ENCODE data around the gene NPW.
"Not testable (repeated sequence)": the region's sequence is repeated elsewhere in the genome, so short reads cannot be mapped to it uniquely, and the experiment has no call there.

Gene NPW

DNA sequence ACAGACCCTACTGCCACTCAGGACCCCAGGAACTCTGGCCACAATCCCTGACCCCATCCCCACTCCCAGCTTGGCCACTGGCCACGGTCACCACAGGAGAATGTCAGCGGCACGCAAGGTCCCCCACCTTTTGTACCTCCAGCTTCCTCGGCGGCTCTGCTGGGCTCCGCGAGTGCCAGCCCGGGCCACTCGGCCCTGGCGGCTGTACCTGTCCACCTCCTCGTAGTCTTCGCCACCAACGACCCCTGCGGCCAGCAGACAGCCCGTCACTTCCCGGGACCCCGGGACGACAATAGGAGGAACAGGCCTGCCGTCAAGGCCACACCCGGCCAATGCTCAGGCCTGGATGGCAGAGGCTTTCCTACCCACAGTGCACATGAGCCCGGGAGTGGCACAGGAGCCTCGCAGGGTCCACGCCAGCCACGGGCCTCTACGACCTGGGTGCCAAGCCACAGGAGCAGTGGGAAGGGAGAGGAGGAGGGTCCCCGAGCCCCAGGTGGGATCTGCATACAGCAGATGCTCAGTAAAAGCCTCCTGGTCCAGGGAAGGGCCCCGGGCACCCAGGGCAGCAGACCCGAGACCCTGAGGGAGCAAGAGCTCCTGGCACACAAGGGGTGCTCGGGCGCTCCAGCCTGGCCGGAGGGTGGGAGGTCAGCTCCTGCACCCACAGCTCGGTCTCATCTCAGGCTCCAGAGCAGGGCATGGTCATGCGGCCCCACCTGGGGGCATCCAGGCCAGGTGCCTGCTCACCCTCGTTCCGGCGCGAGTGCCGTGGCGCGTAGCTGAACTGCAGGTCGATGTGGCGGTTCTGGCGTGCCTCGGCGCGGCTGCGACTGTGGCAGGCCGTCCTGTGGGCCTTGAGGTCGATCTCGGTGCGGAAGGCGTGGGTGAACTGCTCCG lies 17.9 kb upstream of the NPW start:
- DNase-seq (ENCODE audit: low read depth in 2 of 3, low spot score in 2 of 3): no peak

DNA sequence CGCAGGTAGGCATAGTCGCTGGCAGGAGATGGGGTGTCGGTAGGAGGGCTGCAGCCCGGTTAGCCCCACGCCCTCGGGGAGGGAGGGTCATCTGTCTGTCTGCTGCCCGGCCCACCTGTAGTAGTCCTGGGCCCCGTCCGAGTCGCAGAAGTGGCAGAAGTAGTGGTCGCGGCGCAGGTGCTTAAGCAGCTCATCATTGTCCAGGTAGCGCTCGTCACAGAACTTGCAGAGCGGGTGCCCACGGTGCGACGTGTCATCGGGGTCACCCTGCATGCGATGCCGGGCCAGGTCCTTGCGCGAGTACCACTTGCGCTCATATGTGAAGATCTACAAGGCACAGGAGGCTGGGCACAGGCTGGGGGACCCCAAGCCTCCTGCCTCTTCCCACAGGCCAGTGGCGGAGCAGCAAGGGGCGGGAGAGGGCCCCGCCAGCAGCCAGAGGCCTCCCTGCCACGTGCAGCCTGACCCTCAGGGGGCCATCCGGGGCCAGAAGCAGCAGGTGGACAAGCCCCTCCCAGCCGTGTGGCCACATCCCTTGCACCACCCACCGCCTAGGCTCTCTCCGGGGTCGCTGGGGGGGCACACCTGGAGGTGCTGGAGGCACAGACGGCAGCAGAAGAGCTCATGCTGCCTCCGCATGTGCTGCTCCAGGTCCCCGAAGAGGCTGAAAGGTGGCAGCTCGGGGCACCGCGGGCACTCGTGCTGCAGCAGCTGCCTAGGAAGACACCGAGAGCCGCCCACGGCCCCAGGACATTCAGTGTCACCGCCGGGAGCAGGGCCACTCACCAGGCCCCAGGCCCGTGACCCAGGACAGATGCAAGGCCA lies 17.0 kb upstream of the NPW start:
- DNase-seq (ENCODE audit: low read depth in 2 of 3, low spot score in 2 of 3): no peak

DNA sequence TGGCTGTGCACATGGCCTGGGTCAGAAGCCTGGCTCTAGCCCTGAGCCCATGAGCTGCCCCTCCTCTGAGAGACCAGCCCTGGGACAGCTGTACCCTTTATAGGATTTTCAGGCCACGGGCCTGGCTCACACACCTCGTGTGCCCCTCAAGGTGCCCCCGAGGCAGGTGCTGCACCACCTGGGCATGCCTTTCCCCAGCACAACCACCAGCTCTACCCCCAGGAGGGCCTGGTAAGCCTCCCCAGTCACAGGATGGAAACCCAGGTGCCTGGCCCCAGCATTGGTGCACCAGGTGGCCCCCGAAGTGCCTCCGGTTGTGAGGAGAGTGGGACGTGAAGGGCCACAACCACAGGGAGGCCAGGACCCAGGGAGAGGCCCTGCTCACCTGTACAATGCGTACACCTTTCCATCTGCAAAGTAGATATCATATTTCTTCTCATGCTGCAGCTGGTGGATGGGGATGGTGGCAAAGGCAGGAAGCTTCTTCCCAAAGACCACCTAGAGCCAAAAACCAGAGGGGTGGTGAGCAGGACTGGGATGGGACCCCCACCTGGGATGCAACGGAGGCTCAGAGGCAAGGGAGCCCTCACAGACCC lies 16.3 kb upstream of the NPW start:
- no peak for DNase-seq (ENCODE audit: low read depth in 2 of 3, low spot score in 2 of 3)

DNA sequence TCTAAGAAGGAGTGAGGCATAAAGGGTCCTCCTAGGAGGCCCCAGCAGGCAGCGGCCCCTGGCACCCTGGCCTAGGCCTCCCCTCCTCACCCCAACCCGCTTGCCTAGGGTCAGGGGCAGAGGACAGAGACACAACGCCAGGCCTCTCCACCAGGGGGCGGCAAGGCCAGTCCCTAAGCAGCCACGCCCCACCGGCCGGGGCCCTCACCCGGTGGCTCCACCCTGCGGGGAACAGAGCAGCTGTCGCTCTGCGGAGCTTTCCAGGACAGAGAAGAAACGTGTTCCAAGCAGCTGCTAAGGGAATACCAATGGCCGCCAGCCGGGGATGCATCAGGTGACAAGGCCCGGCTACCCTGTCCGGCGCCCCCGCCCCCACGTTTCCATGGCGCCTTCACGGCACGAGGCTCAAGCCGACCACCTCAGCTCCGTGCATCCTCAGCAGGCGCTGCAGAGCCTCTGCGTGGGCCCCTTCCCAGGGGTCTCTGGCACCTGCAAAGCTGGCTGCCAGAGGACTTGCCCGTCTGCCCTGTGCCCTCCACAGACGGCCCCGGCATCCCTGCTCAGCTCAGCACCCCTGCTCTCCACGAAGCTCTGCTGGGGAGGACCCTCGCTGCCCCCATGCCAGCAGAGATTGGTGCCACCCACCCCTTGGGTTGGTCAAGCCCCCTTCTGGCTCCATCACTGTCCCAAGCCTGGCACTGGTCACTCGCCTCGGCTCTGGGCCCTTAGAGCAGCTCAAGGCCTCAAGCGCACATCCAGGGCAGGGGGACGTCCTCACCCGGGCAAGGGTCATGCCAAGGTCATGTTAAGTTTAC lies 15.6 kb upstream of the NPW start:
- peak; percentile 68 to 87 (median 82) for DNase-seq (ENCODE audit: low read depth in 2 of 3, low spot score in 2 of 3)

DNA sequence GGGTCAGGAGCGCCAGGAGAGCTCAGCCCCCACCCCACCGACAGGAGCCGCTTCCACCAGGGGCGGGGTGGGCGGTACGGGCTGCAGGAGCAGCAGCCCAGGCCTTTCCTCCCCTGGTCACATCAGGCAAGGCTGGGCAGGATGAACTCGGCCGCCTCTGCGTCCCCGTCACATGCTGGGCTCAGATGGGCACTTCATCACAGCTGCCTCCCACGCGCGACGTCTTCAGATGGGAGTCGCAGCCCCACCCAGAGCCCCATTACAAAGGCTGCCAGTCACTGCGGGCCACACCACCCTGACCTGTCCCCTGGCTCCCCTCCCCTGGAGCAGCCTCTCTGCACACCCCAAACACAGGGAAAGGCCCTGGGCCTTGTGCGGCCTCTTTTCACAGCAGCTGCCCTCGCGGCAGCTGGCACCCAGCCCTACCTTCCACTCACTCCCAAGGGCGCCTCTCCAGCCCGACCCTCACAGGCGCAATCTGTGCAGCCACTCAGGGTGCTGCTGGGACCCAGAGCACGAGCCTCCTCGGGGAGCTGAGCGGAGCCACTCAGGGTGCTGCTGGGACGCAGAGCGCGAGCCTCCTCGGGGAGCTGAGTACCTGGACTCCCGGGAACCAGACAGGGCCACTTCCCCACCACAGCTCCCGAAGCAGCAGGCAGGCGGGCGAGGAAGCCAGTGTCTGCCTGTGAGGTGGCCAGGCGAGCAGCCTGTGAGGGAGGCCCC lies 14.6 kb upstream of the NPW start:
- DNase-seq (ENCODE audit: low read depth in 2 of 3, low spot score in 2 of 3): no peak

DNA sequence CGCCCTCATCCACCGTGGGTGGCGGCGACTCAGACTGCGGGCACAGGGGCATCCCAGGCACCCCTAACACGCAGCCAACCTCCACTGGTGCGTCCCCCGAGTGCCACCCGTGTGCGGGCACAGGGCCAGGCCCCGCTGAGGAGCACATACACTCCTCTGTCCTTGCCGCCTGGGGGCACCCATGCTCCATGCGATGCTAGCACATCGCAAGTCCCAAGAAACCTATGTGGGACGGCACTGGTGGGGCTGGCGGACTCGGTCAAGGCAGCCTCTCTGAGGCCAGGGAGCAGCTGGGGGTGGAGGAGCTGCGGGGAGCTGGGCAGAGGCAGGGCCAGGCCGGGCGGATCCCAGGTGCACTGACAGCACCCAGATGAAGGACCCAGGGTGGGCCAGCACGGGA lies 13.9 kb upstream of the NPW start:
- DNase-seq (ENCODE audit: low read depth in 2 of 3, low spot score in 2 of 3): no peak

DNA sequence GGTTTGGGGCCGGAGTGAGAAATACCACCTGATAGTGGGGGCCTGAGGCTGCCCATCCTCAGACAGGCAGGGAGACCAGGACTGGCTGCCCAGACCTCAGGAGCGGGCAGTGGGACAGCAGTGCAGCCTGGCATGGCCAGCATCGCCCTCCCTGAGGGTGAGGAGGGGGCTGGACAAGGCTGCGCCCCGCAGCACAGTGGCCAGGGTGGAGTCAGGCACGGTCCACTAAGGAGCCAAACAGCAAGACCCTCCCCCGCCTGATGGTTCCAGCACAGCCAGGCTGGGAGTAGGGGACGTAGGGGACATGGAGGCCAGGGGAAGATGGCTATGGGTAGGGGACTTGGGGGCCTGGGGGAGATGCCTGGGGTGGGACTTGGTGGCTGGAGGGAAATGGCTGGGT lies 13.3 kb upstream of the NPW start:
- no peak for DNase-seq (ENCODE audit: low read depth in 2 of 3, low spot score in 2 of 3)

DNA sequence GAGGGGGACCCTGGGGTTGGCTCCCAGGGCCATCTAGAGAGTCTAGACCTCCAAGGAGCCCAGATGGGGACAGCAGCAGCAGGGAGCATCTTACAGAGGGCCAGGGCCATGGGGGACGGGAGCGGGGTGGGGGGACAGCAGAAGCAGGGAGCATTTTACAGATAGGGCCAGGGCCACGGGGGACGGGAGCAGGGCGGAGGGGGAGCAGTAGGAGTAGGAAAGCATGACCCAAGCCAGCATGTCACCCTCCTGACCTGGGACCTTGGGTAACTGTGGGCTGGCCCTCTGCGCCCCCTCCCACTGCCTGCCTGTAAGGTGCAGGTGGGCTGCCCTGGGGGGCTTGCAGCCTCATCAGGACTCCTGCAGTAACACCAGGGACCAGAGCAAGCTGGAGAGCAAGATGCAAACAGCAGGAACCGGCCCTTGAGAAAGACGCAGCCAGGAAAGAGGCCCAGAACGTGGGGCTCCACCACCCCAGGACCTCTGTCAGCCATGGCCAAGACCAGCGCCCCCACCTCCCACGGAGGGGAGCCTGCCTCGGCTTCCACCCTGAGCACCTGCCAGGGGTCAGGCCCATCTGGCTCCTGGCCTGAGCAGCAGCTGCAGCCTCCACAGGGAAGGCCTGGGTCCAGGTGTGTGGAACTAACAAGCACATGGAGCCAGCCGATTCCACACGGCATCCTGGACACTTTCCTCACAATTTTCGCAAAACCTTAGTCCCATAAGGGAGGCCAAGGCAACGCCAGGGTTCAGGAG lies 12.3 kb upstream of the NPW start:
- DNase-seq (ENCODE audit: low read depth in 2 of 3, low spot score in 2 of 3): no peak

DNA sequence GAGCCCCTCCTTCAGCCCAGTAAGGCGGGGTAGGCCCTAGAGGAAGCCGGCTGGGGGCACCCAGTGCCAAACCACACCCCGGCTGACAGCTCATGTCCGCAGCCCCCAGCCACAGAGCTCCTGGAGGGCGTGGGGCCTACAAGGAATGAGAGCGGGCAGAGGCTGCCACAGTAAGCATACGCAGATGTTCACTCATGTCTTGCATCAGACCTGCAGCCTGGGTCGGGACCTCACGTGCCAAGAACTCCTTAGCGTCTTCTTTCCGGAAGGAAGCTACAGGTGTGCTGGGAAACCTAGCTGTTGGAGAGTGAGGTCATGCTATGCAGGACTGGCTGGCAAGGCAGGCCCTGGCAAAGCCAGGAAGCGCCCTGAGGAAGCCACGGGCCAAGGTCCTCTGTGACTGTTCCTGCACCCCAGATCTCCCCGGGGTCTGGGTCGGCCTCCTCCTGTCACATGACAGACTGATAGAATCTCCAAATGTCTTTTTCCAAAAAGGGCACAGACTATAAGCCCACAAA lies 11.5 kb upstream of the NPW start:
- DNase-seq (ENCODE audit: low read depth in 2 of 3, low spot score in 2 of 3): no peak

DNA sequence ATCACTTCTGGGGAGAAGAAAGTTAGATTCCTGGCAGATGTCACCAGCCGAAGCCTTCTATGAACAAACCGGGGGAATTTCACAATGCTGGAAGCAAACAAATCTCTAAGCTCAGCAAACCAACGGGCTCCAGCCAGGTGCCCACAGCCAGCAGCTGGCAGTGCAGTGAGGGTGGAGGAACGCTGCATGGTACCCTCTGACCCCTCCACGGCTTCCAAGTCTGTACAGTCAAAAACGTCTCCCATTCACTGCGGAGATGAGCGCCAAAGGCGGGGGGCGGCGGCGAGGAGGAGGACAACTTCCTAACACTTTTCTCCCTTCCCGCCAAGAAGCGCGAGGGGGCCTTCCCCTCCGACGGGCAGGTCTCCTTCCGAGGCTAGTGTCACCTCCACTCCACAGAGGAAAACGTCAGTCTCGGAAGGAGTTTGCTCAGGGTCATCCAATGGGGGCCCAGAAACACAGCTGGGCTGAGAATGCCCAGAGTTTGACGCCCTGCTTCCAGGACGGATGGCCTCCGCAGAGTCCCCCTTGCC lies 10.9 kb upstream of the NPW start:
- no peak for DNase-seq (ENCODE audit: low read depth in 2 of 3, low spot score in 2 of 3)

DNA sequence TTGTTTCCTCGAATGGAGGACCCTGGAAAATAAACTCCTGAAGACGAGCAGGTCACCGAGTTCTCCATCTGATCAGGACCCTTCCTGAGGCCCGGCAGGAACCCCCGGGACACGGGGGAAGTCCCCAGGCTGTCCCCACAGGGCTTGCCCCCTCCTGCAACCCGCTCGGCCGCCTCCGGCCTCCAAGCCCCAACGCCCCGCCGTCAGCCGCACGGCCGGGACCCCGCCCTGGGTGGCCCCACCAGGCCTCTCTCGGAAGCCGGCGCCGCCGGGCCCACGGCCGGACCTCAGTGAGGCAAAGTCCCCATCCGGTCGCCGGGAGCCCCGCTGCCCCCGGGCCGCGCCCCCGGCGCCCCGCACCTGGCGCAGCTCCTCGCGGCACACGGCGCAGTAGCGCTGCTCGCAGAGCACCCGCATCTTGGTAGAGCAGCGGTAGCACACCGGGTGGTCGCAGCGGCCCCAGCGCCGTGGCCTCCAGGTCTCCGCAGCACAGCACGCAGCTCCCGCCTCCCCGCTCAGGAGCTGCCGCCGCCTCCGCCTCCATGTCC lies 10.3 kb upstream of the NPW start:
- no peak for DNase-seq (ENCODE audit: low read depth in 2 of 3, low spot score in 2 of 3)

DNA sequence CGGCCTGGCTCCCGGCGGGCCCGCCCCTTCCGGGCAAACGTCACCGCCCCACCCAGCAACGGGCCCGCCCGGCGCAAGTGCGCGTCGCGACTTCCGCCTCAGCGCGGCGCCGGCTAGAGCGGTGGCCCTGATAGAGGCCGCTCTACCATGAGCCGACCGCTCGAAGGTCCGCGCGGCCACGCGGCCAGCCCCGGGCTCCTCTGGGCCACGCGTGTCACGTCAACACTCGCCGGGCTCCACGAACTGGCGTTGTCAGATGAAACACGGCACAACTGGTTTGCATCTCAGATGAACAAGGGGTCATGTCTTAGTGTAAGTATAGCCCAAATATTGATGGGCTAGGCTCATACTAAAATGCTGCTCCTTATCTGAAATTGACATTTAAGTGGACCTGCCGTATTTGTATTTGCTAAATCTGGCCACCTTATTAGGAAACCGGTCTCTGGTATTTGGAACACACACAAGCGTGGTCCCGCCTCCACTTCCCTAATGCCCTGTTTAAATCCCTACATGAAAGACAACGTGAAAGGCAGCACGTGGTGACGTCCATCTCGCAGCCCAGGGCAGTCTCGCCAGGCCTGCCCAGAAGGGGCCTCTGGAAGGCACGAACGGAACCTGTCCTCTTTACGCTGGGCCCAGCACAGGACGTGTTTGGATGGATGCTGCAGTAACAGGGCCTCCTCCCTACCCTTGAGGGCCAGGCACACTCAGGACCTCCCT lies 9.6 kb upstream of the NPW start, which contains the start of gene ZNF598:
TSS of gene ZNF598 (minus strand) at position 31 of the 720 bp plus-strand sequence.
- peak in 1 of 3 experiments; percentile 65 for DNase-seq (ENCODE audit: low read depth in 2 of 3, low spot score in 2 of 3)

DNA sequence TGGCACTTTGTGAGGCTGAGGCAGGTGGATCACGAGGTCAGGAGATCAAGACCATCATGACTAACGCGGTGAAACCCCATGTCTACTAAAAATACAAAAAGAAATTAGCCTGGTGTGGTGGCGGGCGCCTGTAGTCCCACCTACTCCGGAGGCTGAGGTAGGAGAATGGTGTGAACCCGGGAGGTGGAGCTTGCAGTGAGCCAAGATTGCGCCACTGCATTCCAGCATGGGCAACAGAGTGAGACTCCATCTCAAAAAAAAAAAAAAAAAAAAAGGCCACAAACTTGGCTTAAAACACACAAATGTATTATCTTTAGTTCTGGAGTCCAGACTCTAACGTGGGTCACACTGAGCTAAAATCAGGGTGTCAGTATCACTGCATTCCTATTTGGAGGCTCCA lies 7.9 kb upstream of the NPW start:
- DNase-seq (ENCODE audit: low read depth in 2 of 3, low spot score in 2 of 3): not testable (repeated sequence)

DNA sequence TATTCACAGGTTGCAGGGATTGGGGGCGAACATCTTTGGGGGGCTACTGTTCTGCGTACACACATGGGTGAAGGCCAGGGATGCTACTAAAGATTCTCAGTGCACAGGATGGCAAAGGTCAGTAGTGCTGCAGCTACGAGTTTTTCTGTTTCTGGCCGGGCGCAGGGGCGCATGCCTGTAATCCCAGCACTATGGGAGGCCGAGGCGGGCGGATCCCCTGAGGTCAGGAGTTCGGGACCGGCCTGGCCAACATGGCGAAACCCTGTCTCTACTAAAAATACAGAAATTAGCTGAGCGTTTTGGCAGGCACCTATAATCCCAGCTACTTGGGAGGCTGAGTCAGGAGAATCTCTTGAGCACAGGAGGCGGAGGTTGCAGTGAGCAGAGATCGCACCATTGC lies 6.1 kb upstream of the NPW start:
- DNase-seq (ENCODE audit: low read depth in 2 of 3, low spot score in 2 of 3): no peak

DNA sequence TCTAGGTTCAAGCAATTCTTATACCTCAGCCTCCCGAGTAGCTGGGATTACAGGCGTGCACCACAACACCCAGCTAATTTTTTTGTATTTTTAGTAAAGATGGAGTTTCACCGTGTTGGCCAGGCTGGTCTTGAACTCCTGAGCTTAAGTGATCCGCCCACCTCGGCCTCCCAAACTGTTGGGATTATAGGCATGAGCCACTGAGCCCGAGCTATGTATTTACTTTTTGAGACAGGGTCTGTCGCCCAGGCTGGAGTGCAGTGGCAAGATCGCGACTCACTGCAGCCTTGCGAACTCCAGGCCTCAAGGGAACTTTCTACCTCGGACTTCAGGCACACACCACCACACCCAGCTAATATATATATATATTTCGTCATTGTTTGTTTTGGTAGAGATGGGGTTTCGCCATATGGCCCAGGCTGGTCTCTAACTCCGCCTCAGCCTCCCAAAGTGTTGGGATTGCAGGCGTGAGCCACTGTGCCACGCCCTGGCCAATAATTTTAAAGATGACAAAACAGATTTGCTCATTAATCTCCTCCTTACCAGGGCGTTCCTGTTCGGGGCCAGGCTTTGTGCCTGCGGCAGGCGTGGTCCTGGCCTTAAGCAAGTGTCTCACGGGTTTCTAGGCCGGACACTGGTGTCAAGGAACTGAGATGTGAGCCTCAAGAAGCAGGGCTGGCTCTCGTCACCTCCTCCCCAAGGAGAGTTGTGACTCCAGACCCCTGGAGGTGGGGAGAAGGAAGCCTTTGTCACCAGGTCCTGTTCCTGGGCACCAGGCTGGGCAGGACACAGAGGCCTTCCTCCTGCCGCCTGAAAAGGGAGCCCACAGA lies 4.3 kb upstream of the NPW start:
- no peak for DNase-seq (ENCODE audit: low read depth in 2 of 3, low spot score in 2 of 3)

DNA sequence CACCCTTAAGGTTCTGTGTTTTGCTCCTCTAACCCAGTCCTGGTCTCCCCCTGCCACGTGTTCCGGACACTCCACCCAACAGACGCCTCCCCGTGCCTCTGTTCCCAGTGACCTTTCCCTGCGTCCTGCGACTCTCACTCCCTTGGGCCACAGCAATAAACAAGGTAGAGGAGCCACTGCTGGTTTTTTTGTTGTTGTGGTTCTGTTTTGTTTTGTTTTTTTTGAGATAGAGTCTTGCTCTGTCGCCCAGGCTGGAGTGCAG lies 3.7 kb upstream of the NPW start:
- DNase-seq (ENCODE audit: low read depth in 2 of 3, low spot score in 2 of 3): no peak

DNA sequence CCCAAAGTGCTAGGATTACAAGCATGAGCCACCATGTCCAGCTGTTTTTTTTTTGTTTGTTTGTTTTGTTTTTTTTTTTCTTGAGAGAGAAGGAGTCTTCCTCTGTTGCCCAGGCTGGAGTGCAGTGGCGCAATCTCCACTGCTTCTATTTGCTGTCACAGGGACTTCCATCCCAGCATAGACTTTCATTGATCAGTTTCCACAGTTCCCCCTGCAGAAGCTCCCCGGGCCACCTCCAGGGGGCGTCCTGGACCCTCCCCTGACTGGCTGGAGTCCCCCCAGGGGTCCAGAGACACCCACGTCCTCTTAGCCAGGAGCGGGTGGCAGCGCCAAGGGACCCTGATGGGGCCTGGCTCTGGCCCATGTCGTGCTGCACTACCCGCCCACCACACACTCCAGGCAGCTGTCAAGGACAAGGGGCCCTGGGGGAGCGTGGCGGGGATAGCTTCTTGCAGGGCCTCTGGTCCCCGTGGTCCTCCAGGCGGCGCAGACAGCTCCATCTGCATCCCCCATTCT lies 3.1 kb upstream of the NPW start:
- DNase-seq (ENCODE audit: low read depth in 2 of 3, low spot score in 2 of 3): no peak

Measured in activated CD8-positive, alpha-beta memory T cell treated with anti-CD3 and anti-CD28 coated beads for 48 hours (primary cell).